HUES6 (cell line): Measurements from ENCODE around the gene ADAMTS6.
"Not testable (repeated sequence)": the region's sequence is repeated elsewhere in the genome, so short reads cannot be mapped to it uniquely, and the experiment has no call there.

Experiments used
- H3K27ac ChIP-seq: 2 replicates; pipeline ENCODE4 v1.7.0; 2013; ENCODE audit warnings: low read depth, mild to moderate bottlenecking, low read length, inconsistent platforms
- H3K27me3 ChIP-seq: 2 replicates; pipeline ENCODE4 v1.6.1; 2013; ENCODE audit warnings: low read length; ENCODE audit not compliant: control insufficient read depth, insufficient read depth
- H3K36me3 ChIP-seq: 2 replicates; pipeline ENCODE4 v1.6.1; 2013; ENCODE audit warnings: low read length; ENCODE audit not compliant: control insufficient read depth, insufficient read depth
- H3K4me1 ChIP-seq: 2 replicates; pipeline ENCODE4 v1.6.1; 2013; ENCODE audit warnings: low read length; ENCODE audit not compliant: control insufficient read depth, insufficient read depth
- H3K4me3 ChIP-seq: 2 replicates; pipeline ENCODE4 v1.5.1; 2013; ENCODE audit warnings: low read depth, low read length
- H3K9ac ChIP-seq: one replicate; pipeline ENCODE4 v1.6.1; 2013; ENCODE audit warnings: mild to moderate bottlenecking, low read length
- H3K9me3 ChIP-seq: 2 replicates; pipeline ENCODE4 v1.6.1; 2013; ENCODE audit warnings: low read depth, low read length; ENCODE audit not compliant: control insufficient read depth, insufficient read depth

Gene ADAMTS6

DNA sequence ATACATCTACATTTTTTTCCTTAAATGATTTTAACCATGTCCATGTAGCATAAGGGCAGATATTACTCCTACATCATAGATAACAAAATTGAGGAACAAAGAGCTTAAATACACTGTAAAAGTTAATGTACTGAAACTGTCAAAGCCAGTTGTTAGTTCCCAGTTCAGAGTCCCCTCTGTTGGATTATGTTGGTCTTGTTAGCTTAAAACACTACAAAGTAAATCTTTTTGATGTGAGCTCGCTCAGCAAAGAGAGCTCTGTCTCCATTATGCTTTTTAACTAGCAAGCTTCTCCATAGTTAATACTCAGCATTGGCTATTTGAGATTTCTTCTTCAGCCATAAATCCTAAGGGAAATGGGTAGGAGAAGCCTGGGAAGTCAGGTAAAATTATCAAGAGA is 149.1 kb downstream of the ADAMTS6 start:
- no peaks in the 10 kb centered on the region for H3K9me3 ChIP-seq
- no peaks in the 10 kb centered on the region for H3K36me3 ChIP-seq
- no peak overlapping the region for H3K9ac ChIP-seq
- no peak overlapping the region for H3K4me3 ChIP-seq
- H3K4me1 ChIP-seq, result no peaks in the 10 kb centered on the region
- H3K27me3 ChIP-seq, result no peaks in the 10 kb centered on the region
- H3K27ac ChIP-seq, result no peak overlapping the region

DNA sequence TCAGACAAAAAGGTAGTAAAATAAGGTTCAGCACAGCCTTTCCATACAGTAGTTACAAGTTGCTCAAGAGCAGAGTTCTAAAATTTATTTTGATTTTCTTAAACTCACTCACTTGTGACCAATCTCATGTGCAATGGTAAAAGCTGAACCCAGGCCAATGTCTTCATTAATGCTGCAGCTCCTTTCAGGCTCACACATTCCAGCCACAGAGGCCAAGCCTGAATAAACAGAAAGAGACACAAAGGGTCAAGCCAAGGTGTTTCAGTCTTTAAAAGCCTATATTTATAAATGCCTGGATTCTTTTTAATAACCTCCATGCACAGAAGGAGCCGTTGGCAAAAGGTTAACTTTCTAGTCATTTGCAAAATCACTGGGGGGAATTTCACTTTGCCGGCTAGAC is 152.5 kb downstream of the ADAMTS6 start:
- H3K4me1 ChIP-seq, result no peaks in the 10 kb centered on the region
- H3K36me3 ChIP-seq, result no peaks in the 10 kb centered on the region
- H3K27ac ChIP-seq, result 0 out of 2 replicates have a peak overlapping the region, but pooled peaks have one; percentile 22
- no peaks in the 10 kb centered on the region for H3K27me3 ChIP-seq
- H3K4me3 ChIP-seq, result no peak overlapping the region
- H3K9ac ChIP-seq, result no peak overlapping the region
- H3K9me3 ChIP-seq, result no peaks in the 10 kb centered on the region

DNA sequence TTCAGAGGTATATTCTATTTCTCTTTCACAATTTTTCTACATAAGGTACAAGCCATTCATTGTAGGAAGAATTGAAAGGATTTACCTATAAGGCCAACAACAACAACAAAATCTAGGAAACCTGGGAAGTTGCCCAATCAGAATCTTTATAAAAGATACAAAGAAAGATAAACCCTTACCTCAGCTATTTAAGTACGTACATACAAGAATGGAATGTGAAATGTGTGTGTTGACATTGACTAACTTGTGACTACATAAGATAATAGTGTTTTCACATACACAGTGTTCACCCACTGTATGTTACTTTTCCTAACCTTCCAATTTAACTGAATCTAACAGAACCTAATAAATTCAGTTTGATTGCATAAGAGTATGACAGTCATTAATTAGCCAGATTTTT is 154.1 kb downstream of the ADAMTS6 start:
- H3K9me3 ChIP-seq, result no peaks in the 10 kb centered on the region
- no peaks in the 10 kb centered on the region for H3K36me3 ChIP-seq
- H3K27ac ChIP-seq, result no peak overlapping the region
- no peak overlapping the region for H3K4me3 ChIP-seq
- H3K27me3 ChIP-seq, result no peaks in the 10 kb centered on the region
- H3K4me1 ChIP-seq, result no peaks in the 10 kb centered on the region
- H3K9ac ChIP-seq, result no peak overlapping the region

DNA sequence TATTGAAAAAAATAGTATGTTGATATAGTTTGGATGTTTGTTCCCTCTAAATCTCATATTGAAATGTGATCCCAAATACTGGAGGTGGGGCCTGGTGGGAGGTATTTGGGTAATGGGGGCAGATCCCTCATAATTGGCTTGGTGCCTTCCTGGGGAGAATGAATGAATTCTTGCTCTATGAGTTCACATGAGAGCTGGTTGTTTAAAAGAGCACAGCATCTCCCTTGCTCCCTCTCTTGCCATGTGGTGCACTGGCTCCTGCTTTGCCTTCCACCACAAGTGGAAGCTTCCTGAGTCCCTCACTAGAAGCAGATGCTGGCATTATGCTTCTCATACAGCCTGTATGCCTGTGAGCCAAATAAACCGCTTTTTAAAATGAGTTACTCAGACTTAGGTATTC is 154.8 kb downstream of the ADAMTS6 start:
- H3K27ac ChIP-seq, result no peak overlapping the region
- H3K4me3 ChIP-seq, result no peak overlapping the region
- H3K9ac ChIP-seq, result no peak overlapping the region
- no peaks in the 10 kb centered on the region for H3K36me3 ChIP-seq
- H3K4me1 ChIP-seq, result no peaks in the 10 kb centered on the region
- H3K9me3 ChIP-seq, result no peaks in the 10 kb centered on the region
- H3K27me3 ChIP-seq, result no peaks in the 10 kb centered on the region

DNA sequence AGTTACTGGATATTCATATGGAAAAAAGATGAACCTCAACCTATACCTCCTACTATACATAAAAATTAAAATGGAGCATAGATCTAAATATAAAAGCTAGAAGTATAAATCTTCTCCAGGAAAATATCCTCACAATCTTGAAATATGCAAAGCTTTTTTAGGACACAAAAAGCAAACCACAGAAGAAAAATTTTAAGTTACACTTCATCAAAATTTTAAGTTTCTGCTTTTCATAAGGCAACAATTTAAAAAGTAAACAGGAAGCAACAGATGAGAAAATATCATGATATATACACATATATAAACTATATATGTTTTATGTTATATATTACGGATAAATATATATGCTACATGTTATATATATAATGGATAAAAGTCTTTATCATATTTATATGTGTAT is 157.5 kb downstream of the ADAMTS6 start:
- Histone ChIP-seq H3K4me1 (no peaks in the 10 kb centered on the region), H3K9ac (no peak overlapping the region), H3K27ac (no peak overlapping the region), H3K4me3 (no peak overlapping the region), H3K36me3 (no peaks in the 10 kb centered on the region), H3K27me3 (no peaks in the 10 kb centered on the region), H3K9me3 (no peaks in the 10 kb centered on the region)

DNA sequence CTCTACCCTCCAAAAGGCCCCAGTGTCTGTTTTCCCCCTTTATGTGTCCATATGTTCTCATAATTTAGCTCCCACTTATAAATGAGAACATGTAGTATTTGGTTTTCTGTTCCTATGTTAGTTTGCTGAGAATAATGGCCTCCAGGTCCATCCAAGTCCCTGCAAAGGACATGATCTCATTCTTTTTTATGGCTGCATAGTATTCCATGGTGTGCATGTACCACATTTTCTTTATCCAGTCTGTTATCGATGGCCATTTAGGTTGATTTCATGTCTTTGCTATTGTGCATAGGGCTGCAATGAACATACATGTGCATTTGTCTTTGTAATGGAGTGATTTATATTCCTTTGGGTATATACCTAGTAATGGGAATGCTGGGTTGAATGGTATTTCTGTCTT is 161.0 kb downstream of the ADAMTS6 start:
- H3K4me3 ChIP-seq, H3K36me3 ChIP-seq, H3K27me3 ChIP-seq, H3K9ac ChIP-seq, H3K27ac ChIP-seq, H3K4me1 ChIP-seq, H3K9me3 ChIP-seq: not testable (repeated sequence)

DNA sequence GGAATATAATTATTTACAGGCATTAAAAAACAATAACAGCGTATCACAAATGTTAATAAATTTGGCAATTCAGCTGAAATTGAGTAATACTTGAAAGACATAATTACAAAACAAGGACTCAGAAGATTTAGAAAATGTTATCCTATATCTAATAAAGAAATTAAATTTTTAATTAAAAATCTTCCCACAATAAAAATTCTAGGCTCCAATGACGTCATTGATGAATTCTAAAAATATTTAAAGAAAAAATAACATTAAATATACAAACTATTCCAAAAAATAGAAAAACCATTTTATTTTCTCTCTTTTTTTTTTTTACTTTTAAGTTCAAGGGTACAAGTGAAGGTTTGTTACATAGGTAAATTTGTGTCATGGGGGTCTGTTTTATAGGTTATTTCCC is 161.5 kb downstream of the ADAMTS6 start:
- Histone ChIP-seq H3K9me3 (no peaks in the 10 kb centered on the region), H3K36me3 (no peaks in the 10 kb centered on the region), H3K9ac (no peak overlapping the region), H3K27me3 (no peaks in the 10 kb centered on the region), H3K4me3 (no peak overlapping the region), H3K4me1 (no peaks in the 10 kb centered on the region), H3K27ac (no peak overlapping the region)

DNA sequence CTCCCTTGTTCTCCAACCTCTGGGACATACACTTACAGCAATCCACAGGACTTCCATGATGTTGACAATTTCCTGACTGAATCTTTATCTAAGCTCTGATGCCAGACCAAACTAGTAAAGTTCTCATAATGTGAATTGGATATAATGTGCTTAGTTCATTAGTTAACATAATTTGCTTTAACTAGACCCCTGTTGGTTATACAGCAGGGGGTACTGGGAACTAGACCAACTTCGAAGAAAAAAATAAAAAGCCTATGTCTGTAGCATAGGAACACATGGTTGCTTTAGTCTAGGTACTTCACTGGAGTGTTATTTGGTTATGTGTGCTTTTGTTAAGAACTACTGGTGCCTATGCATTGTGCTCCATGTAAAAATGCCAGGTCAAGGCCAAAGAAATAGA is 173.8 kb downstream of the ADAMTS6 start:
- Histone ChIP-seq H3K9ac (no peak overlapping the region), H3K27ac (no peak overlapping the region), H3K4me3 (no peak overlapping the region), H3K9me3 (0 out of 2 replicates have a peak, but pooled peaks cover 5% of the 10 kb centered on the region), H3K36me3 (no peaks in the 10 kb centered on the region), H3K27me3 (no peaks in the 10 kb centered on the region), H3K4me1 (no peaks in the 10 kb centered on the region)

DNA sequence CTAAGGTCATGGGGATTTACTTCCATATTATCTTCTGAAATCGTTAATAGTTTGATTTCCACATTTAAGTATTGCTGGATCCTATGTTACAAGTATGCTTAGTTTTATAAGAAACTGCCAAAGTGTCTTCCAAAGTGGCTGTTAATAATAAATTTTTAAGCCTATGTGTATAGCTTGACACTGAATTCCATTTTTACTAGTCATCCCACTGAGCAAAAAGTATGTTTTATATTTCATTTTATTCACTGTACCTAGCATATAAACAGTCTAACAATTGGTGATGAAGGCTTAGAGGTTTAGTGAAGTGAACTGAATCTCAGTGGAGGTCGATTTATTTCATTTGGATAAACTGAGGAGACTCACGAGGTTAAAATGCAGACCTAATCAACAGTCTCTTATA is 174.6 kb downstream of the ADAMTS6 start:
- no peaks in the 10 kb centered on the region for H3K36me3 ChIP-seq
- no peaks in the 10 kb centered on the region for H3K27me3 ChIP-seq
- H3K9me3 ChIP-seq, result 0 out of 2 replicates have a peak, but pooled peaks cover 5% of the 10 kb centered on the region
- H3K4me1 ChIP-seq, result no peaks in the 10 kb centered on the region
- H3K9ac ChIP-seq, result no peak overlapping the region
- H3K27ac ChIP-seq, result no peak overlapping the region
- H3K4me3 ChIP-seq, result no peak overlapping the region

DNA sequence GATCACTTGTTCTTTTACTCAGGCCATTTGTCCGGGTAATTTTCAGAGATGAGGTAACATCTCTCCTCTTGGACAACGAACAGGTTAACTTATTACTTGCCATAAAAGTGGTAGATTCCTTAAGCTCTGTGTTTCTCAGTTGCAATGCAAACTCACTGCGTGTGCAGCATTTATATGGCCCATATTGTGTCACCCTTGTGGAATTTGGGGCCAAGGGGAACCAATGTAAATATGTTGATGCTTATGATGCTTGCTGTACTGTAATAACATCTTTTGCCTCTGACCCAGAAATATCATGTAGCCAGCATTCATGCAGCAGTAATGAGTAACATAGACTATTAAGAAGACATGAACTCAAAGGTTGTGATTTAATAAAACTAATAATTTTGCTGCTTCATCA is 175.8 kb downstream of the ADAMTS6 start:
- Histone ChIP-seq H3K36me3 (no peaks in the 10 kb centered on the region), H3K9me3 (0 out of 2 replicates have a peak, but pooled peaks cover 5% of the 10 kb centered on the region), H3K9ac (no peak overlapping the region), H3K27ac (no peak overlapping the region), H3K4me3 (no peak overlapping the region), H3K27me3 (no peaks in the 10 kb centered on the region), H3K4me1 (no peaks in the 10 kb centered on the region)

DNA sequence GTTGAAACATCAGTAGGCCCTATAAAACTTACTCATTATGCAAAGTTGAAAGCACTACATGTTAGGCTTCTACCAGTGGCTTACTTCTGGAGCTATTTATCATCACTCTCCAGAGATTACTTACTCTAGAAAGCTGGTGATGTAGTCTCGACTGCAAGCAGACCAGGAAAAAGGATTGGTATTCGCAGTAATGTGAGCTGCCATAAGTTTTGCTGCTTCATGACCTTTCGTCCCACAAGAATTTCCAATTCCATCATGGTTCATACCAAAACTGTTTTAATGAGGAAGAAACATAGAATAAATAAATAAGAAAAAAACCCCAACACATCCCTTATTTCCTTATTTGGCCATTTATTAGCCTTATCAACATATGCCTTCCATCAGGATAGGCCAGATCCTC is 181.9 kb downstream of the ADAMTS6 start:
- Histone ChIP-seq H3K9me3 (no peaks in the 10 kb centered on the region), H3K4me3 (no peak overlapping the region), H3K9ac (no peak overlapping the region), H3K36me3 (no peaks in the 10 kb centered on the region), H3K4me1 (no peaks in the 10 kb centered on the region), H3K27me3 (no peaks in the 10 kb centered on the region), H3K27ac (no peak overlapping the region)

DNA sequence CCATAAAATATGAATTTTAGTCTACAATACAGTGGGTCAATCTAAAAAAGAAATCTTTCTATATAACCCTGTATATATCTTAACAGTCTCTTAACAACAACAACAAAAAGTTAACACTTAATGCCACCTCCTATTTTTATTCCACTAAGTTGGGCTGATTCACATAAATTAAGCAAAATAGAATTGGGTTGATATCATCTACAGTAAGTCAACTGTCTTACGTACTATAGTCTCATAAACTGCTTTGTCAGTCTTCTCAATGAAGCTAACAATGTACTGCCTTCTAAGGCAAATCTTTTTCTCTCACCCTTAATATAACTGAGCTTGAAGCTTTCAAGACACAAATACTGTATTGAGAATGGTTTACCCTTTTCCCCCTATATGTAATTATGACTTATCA is 185.7 kb downstream of the ADAMTS6 start:
- Histone ChIP-seq H3K9me3 (no peaks in the 10 kb centered on the region), H3K27ac (no peak overlapping the region), H3K9ac (no peak overlapping the region), H3K4me3 (no peak overlapping the region), H3K4me1 (no peaks in the 10 kb centered on the region), H3K27me3 (no peaks in the 10 kb centered on the region), H3K36me3 (no peaks in the 10 kb centered on the region)
